NCI-H187 (cell line): Measurements from ENCODE around the gene THRSP.
"Not testable (repeated sequence)": the region's sequence is repeated elsewhere in the genome, so short reads cannot be mapped to it uniquely, and the experiment has no call there.

Source experiments
- DNase-seq, 2 experiments: peaks; one replicate each; lab custom pipeline; 2025; lab: John Stamatoyannopoulos, UW

The THRSP gene

DNA sequence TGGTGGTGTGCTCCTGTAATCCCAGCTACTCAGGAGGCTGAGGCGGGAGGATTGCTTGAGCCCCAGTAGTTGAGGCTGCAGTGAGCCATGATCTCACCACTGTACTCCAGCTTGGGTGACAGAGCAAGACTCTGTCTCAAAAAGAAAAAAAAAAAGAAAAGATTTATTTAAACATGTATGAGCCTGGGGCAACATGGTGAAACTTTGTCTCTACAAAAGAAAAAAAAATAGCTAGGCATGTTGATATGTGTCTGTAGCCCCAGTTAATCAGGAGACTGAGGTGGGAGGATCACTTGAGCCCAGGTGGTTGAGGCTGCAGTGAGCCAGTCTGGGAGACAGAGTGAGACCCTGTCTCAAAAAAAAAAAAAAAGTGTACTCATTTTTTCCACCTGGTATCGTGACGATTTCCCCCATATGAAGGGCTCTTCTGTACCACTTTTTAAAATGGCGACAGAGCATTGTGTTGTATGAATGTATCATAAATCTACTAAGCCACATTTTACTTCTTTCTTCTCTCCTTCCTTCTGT, 24.2 kb upstream of the THRSP start:
- DNase-seq, result no peak

DNA sequence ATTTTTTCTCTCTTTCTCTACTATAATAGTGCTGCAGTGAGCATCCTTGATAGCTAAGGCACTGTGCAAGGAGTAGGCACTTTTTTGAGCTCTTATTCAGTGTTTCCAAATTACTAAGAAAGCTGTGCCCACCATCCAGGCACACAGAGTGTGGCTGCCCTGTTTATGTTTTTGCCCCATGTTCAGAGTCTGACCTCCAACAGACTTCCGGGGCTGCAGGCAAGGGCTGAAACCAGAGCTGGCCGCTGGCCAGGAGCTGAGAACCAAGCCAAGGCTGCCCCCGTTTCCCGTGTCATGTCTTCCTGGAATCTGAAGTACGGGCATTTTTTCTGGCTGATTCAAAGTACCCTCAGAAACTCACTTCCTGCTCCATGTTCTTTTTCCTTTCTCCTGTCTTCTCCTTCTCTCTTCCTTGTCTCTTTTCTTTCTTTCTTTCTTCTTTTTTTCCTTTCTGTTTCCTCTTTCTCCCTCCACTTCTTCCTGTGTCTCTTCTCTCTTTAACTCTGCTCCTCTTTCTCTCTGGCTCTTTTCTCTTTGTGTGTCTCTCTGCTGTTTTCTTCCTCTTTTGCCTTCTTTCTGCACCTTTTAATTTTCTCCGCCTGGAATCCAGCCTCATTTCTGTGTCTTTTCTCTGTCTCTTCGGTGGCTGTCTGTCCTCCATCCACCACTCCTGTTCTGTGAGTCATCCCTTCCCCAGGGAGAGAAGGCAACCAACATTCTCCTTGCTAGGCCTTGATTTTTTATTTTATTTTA, 23.6 kb upstream of the THRSP start:
- DNase-seq, result no peak

DNA sequence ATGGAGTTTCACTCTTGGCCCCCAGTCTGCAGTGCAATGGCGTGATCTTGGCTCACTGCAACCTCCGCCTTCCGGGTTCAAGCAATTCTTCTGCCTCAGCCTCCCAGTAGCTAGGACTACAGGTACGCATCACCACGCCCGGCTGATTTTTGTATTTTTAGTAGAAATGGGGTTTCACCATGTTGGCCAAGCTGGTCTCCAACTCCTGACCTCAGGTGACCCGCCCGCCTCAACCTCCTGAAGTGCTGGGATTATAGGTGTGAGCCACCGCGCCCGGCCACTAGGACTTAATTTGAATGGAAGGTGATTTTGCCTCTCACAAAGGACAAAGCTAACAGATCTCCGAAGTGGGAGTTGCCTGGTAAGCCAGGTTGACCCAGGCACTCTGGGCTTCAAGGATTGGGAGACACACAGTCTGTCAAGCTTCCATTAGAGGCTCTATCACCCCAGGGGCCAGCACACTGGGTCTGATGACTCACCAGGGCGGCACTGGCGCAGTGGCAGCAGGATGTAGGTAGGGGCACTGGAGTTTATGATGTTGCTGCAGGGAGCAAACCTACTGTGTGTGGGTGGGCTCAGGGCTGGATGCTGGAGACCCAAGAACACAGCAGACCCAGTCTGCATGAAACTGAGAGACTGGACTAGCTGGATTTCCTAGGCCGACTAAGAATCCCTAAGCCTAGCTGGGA, 22.8 kb upstream of the THRSP start:
- DNase-seq, result no peak

DNA sequence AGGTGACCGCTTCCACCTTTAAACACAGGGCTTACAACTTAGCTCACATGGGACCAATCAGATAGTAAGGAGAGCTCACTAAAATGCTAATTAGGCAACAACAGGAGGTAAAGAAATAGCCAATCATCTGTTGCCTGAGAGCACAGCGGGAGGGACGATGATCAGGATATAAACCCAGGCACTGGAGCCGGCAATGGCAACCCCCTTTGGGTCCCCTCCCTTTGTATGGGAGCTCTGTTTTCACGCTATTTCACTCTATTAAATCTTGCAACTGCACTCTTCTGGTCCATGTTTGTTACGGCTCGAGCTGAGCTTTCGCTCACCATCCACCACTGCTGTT, 22.3 kb upstream of the THRSP start:
- not testable (repeated sequence) for DNase-seq

DNA sequence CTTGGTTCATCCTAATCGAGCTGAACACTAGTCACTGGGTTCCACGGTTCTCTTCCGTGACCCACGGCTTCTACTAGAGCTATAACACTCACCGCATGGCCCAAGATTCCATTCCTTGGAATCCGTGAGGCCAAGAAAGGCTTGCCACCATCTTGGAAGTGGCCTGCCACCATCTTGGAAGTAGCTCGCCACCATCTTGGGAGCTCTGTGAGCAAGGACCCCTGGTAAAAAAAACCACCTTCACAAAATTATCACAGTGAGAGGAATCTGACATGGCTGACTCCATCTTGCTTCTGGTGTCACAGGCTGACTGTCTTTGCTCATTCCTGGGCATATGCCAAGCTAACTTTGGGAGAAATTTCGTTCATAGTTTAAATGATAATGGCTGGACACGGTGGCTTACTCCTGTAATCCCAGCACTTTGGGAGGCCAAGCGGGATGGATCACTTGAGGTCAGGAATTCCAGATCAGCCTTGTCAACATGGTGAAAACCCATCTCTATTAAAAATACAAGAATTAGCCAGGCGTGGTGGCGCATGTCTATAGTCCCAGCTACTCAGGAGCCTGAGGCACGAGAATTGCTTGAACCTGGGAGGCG, 21.7 kb upstream of the THRSP start:
- DNase-seq, result no peak

DNA sequence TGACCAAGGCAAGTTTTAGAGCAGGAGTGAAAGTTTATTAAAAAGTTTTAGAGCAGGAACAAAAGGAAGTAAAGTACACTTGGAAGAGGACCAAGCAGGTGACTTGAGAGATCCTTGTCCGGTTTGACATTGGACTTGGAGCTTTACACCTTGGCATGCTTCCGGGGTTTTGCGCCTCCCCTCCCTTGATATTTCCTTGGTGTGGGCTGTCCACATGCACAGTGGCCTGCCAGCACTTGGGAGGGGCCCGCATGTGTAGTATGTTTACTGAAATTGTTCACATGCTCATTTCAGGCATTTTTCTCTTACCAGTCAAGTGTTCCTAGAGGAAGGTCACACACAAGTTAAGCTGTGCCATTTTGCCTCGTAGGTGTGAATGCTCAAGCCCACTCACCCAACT, 19.0 kb upstream of the THRSP start:
- DNase-seq, result no peak

DNA sequence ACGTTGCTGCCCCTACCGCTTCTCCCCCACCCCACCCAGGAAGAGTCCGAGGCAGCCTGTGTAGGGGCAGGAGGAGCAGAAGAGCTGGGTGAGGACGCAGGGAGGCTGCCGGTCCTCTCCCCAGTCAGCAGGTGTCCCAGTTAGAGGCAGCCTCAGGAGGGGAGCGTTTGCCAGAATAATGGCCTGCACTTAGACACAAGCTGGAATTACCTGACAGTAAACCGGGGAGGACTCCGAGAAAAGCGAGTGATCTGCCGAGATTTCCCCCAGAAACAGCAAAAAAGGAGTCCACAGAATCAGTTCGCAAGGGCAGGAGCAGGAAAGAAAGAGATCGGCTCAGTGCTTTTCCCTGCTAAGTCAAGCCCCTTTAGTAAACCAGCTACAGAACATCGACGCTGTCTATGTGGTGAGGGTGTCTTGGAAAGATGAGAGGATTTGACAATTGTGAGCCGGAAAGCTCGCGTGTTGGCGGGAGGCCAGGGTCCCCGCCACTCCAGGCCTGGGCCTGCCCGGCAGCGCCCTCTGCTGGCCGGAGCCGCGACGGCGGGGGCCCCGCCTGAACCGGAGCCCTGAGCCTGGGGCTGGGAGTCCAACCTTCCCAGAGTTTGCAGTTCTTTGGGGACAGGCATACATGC, 17.7 kb upstream of the THRSP start:
- DNase-seq, result peak; percentile 41 to 72

DNA sequence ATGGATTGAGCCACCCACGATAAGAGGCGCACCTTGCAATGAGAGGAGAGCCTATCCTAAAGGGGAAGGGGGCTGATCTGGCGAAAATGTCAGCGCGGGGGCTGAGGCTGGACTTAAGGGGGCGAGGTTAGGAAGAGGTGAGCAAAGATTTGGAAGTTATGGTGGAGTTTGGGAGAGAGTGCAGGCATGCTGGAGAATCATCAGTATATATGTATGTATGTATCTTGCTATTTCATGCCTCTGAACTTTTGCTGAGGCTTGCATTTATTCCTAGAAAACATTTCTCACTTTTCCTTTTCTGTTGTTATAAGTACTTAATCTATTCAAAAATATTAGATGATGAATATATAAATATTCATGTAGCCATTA, 17.2 kb upstream of the THRSP start:
- no peak for DNase-seq

DNA sequence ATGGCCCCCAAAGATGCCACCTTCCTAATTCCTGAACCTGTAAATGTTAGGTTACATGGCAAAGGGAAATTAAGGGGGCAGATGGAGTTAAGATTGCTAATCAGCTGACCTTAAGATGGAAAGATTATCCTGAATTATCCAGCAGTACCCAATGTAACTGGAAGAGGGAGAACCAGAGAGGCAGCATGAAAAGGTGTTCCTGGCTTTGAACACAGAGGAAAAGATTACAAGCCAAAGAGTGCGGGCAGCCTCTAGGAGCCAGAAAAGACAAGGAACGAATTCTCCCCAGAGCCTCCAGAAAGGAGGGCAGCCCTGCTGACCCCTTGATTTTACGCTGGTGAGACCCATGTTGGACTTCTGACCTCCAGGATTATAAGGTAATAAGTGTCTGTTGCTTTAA, 15.1 kb upstream of the THRSP start:
- DNase-seq, result no peak

DNA sequence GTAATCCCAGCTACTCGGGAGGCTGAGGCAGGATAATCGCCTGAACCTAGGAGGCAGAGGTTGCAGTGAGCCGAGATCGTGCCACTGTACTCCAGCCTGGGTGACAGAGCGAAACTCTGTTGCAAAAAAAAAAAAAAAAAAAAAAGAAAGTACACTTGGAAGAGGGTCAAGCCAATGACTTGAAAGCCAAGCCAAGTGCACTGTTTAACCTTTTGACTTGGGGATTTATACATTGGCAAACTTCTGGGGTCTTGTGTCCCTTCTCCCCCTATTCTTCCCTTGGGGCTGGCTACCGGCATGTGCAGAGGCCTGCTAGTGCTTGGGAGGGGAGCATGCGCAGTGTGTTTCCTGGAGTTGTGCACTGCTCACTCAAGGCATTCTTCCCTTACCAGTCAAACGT, 14.3 kb upstream of the THRSP start:
- DNase-seq, result no peak

DNA sequence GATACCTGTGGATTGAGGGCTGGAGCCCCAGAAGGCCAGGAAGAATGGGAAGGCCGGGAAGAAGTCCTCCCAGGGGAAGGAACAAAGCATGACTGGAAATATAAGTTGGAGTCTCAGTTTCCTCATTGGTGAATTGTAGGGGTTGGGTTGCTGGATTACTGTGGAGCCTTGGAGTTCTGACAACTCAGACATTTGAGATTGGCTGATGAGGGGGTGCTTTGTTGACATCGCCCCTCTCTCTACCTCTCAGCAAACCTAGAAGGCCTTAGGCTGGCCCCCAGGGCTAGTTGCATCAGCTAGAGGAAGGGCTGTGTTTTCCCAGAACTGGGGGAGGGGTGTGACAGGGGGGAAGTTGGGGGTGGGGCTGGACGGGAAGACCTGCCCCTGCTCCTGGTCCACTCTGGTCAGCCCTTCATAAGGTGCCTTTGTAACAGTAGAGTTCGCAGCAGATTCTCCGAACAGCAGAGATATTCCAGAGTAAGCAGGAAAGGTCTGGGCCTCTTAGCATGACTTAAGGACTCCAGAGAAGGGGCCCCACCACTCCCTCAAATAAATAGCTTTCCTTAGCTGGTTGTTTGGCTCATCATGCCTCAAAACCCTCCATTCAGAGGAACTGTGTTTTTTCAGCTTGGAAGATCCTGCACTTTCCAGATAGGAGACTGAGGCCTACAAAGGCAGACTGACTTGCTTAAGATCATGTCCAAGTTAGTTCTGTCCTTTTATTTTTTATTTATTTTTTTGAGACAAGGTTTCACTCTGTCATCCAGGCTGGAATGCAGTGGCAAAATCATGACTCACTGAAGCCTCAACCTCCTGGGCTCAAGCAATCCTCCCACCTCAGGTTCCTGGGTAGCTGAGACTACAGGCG, 12.5 kb upstream of the THRSP start:
- DNase-seq, result no peak

DNA sequence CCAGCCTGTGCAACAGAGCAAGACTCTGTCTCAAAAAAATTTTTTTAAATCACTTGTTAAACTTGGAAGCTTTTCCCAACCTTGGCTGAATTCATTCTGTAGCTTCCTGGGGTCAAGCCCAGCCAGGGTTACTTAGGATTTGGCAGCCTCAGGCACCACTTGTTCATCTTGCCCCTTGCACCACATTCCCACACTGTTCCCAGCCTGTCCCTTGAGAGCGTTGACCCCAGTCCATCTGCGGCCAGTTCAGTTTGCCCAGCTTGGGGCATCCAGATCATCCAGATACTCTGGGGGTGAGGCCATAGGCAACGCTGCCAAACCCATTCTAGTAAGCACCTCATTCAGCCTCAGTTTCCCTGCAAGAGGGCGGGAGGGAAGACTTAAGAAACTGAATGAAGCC, 8.7 kb upstream of the THRSP start:
- DNase-seq, result no peak

DNA sequence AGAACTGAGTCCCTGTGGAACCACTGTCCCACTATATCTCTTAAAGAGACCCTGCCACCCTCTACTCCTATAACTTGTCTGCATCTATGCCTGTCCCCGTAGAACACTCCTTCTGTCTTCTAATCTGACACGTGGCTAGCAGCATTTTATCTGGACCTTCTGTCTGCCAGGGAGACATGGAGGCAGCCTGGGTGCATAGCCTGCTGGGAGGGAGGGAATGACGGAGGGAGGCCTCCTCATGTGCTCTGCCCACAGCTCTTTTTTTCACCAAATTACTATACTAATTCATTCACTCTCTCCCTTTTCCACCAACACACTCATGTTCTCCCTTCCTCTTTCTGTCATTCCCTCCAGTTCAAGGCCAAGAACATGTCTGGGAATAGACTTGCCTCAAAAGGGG, 7.6 kb upstream of the THRSP start:
- DNase-seq, result no peak

DNA sequence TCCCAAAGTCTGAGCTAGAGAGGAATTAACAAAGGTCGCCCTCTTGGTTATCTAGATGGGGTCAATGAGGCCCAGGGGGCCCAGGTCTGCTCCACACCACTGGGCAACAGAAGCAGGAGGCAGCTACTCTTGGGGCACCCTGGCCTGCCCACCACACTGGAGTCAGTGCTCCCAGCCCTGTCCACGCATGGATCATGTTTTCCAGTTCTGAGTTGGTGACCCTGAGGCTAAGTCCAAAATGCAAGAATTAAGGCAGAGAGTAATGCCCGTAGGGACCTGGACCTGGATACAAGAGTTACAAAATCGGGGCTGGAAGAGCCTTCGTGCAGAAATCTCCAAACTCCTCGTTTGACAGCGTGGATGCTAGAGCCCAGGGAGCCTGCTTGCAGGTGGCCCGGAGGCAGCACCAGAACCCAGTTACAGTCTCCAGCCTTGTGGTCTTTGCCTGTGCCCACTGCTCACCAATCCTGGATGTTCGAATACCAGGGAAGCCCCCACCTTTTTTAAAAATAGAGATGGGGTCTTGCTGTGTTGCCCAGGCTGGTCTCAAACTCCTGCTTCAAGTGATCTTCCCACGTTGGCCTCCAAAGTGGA, 6.1 kb upstream of the THRSP start:
- no peak for DNase-seq

DNA sequence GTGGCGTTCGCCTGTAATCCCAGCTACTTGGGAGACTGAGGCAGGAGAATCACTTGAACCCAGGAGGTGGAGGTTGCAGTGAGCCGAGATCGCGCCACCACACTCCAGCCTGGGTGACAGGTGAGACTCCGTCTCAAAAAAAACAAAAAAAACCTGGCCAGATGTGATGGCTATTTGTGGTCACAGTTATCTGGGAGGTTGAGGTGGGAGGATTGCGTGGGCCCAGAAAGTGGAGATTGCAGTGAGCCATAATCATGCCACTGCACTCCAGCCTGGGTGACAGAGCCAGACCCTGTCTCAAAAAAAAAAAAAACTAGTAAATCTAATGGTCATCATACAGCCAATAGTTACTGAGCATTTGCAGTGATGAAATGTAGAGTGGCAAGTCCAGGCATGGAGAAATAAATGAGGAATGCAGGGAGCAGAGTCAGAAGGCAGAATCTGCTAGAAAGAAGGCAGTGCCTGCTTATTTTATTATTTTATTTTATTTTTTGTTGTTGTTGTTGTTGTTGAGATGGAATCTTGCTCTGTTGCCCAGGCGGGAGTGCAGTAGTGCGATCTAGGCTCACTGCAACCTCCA, 3.8 kb upstream of the THRSP start:
- DNase-seq, result not testable (repeated sequence)

DNA sequence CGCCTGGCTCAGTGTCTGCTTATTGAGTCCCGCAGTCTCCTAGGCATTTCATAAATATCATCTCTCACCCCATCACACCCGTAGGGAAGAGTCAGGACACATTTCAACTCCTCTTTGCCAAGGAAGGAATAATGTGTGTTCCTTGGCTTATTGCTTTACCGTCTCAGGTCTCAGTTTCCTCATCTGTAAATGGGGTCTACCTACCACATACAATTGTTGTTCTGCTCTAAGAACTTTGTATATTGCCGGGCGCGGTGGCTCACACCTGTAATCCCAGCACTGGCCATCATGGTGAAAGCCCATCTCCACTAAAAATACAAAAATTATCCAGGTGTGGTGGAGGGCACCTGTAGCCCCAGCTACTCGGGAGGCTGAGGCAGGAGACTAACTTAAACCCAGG, 3.1 kb upstream of the THRSP start:
- no peak for DNase-seq

DNA sequence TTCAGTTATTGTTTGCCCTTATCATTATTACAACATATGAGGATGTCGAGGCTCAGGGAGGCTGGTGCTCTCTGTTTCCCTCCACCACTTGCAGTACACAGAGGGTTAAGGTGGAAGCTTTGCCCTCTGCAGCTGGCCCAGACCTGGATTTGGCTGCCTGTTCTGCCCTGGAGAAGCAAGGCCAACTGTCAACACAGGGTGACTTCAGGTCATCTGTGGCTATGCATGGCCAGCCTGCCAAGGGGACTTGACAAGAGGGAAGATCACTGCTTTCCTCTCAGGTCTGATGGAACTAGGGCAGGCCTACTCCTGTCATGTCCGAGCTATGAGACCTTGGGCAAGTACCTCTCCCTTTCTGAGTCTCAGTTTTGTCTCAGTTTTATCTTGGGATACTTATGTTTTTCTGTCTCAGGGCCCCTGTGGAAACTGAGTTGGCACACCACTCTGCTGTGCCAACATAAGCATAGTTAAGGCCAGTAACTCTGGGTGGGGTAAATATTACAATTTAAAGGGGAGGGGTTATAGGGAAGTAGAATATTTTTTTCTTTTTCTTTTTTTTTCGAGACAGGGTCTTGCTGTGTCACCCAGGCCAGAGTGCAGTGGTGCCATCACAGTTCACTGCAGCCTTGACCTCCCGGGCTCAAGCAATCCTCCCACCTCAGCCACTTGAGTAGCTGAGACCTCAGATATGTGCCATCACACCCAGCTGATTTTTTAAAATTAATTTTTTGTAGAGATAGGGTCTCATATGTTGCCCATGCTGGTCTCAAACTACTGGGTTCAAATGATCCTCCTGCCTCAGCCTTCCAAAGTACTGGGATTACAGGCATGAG, 2.4 kb upstream of the THRSP start:
- no peak for DNase-seq

DNA sequence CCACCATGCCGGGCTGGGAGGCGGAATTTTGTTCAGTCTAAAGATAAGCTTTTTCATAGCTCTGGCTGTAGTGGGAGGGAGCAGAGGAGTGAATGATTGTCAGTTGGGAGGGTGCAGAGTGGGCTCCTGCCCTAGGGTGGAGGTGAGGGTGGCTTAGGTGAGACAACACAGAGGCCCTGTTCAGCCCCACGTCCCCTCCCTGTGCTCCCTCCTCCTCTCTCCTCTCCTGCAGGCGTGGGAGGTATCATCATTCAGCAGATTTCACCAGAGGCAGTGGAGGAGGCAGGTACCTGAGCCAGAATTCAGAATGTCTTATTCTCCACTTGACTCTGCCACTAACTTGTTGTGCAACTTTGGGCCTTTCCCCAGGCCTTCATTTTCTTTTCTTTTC, 1.7 kb upstream of the THRSP start:
- DNase-seq, result no peak

DNA sequence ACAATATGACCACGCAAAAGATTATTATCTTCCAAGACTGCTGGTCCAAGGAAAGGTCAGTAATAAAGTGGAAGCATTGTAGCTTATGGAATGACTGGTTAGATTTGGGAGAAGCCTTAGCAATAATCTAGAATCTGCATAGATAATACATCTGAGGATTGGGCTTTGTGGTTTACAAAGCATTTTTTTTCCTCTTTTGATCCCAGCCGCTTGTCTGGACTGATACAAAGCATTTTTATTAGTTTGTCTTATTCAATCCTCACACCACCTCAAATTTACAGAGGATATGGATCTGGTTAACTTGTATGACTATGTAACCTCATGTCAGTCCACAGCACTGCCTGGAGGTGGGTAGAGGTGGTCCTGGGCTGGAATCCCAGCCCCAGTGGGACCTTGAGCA, 990 bp upstream of the THRSP start:
- no peak for DNase-seq

DNA sequence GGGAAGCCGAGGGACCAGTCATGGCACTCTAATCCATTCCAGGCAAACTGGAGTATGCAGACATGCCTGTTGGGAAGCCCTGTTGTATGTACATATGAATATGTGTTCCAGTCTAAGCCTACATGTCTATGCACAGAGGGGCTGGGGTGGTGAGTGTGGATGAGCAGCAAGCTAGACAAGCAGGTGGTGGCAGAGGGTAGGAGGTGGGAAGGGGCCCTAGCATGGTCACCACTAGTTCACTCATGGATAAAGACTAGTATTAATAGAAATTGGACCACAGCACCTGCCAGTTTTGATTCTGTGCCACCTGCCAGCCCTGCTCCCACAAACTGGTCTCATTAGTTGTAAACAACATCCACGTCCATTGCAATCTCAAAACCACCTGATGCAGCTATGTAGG, 1.5 kb downstream of the THRSP start:
- no peak for DNase-seq
